Measurements from ENCODE around the gene MSANTD2.

MSANTD2 gene

GRCh38 chr11:124753624-124754023 lies 46.6 kb downstream of the MSANTD2 start:
- no peaks in the 10 kb centered on the region for H3K9me3 ChIP-seq (ENCODE audit: control insufficient read depth, insufficient read depth, low read length)
- H3K79me2 ChIP-seq (ENCODE audit: control insufficient read depth, low read length): no peaks in the 10 kb centered on the region
- H3K4me2 ChIP-seq (ENCODE audit: low read length): no peak overlapping the region
- H3K4me3 ChIP-seq (ENCODE audit: low read length): no peak overlapping the region
- H4K20me1 ChIP-seq (ENCODE audit: control insufficient read depth, insufficient read depth, low read depth, low read length): no peaks in the 10 kb centered on the region
- peaks cover 4% of the 10 kb centered on the region for H3F3A ChIP-seq (ENCODE audit: control insufficient read depth, insufficient read depth)
- H3K36me3 ChIP-seq (ENCODE audit: control insufficient read depth, low read length): no peaks in the 10 kb centered on the region
- H3K4me1 ChIP-seq (ENCODE audit: control insufficient read depth, low read length): peaks cover 24% of the 10 kb centered on the region
- no peak for TF ChIP-seq CTCF (IDR thresholded peaks at IDR 0.05; ENCODE audit: low read depth, low read length, poor library complexity, severe bottlenecking)
- TF ChIP-seq EZH2phosphoT487 (IDR thresholded peaks at IDR 0.05; ENCODE audit: borderline replicate concordance, low read length): no peak
- no peak overlapping the region for H3K27ac ChIP-seq (ENCODE audit: low read depth, low read length)
- peaks cover 17% of the 10 kb centered on the region for H3K27me3 ChIP-seq (ENCODE audit: control insufficient read depth, low read length)
- no peaks in the 10 kb centered on the region for H3K9me2 ChIP-seq (replicated peaks; ENCODE audit: control insufficient read depth, low read length)

GRCh38 chr11:124753205-124753604 lies 47.0 kb downstream of the MSANTD2 start:
- Histone ChIP-seq H3K79me2 (ENCODE audit: control insufficient read depth, low read length) (no peaks in the 10 kb centered on the region), H4K20me1 (ENCODE audit: control insufficient read depth, insufficient read depth, low read depth, low read length) (no peaks in the 10 kb centered on the region), H3K27ac (ENCODE audit: low read depth, low read length) (no peak overlapping the region), H3F3A (ENCODE audit: control insufficient read depth, insufficient read depth) (peaks cover 4% of the 10 kb centered on the region), H3K9me2 (replicated peaks; ENCODE audit: control insufficient read depth, low read length) (no peaks in the 10 kb centered on the region), H3K36me3 (ENCODE audit: control insufficient read depth, low read length) (no peaks in the 10 kb centered on the region), H3K27me3 (ENCODE audit: control insufficient read depth, low read length) (peaks cover 15% of the 10 kb centered on the region), H3K4me1 (ENCODE audit: control insufficient read depth, low read length) (peaks cover 22% of the 10 kb centered on the region), H3K4me2 (ENCODE audit: low read length) (no peak overlapping the region; the same call in 1 of the 2 replicates), H3K9me3 (ENCODE audit: control insufficient read depth, insufficient read depth, low read length) (no peaks in the 10 kb centered on the region), H3K4me3 (ENCODE audit: low read length) (no peak overlapping the region)
- TF ChIP-seq EZH2phosphoT487 (IDR thresholded peaks at IDR 0.05; ENCODE audit: borderline replicate concordance, low read length): no peak
- no peak for TF ChIP-seq CTCF (IDR thresholded peaks at IDR 0.05; ENCODE audit: low read depth, low read length, poor library complexity, severe bottlenecking)

- H3K4me1 ChIP-seq (ENCODE audit: control insufficient read depth, low read length): peaks cover 18% of the 10 kb centered on the region
- H3K9me2 ChIP-seq (replicated peaks; ENCODE audit: control insufficient read depth, low read length): no peaks in the 10 kb centered on the region
- TF ChIP-seq CTCF (IDR thresholded peaks at IDR 0.05; ENCODE audit: low read depth, low read length, poor library complexity, severe bottlenecking): no peak
- TF ChIP-seq EZH2phosphoT487 (IDR thresholded peaks at IDR 0.05; ENCODE audit: borderline replicate concordance, low read length): no peak
- H3K27me3 ChIP-seq (ENCODE audit: control insufficient read depth, low read length): peaks cover 10% of the 10 kb centered on the region
- H3K4me3 ChIP-seq (ENCODE audit: low read length): no peak overlapping the region
- no peaks in the 10 kb centered on the region for H3K9me3 ChIP-seq (ENCODE audit: control insufficient read depth, insufficient read depth, low read length)
- no peak overlapping the region for H3K27ac ChIP-seq (ENCODE audit: low read depth, low read length)
- no peaks in the 10 kb centered on the region for H4K20me1 ChIP-seq (ENCODE audit: control insufficient read depth, insufficient read depth, low read depth, low read length)
- H3F3A ChIP-seq (ENCODE audit: control insufficient read depth, insufficient read depth): peaks cover 4% of the 10 kb centered on the region
- no peaks in the 10 kb centered on the region for H3K36me3 ChIP-seq (ENCODE audit: control insufficient read depth, low read length)
- peak overlapping the region; percentile 6 for H3K4me2 ChIP-seq (ENCODE audit: low read length)
- no peaks in the 10 kb centered on the region for H3K79me2 ChIP-seq (ENCODE audit: control insufficient read depth, low read length)
Measured at GRCh38 chr11:124752471-124753102, 47.6 kb downstream of the MSANTD2 start.

Measured in DOHH2 (cell line).